ENCODE data around the gene TMEM120B.

Gene TMEM120B

GRCh38 chr12:121825041-121825523, 112.5 kb downstream of the TMEM120B start:
- no peak for DNase-seq (ENCODE audit: low spot score)
- in situ Hi-C loops (cut with MboI; ENCODE audit: low sequenced_read_pairs, unreplicated experiment): no loop called here
- no peak for TF ChIP-seq CTCF (IDR thresholded peaks at IDR 0.05; ENCODE audit: borderline replicate concordance, control extremely low read depth, extremely low read depth, insufficient read depth, missing control alignments)

GRCh38 chr12:121826318-121827150, 114.0 kb downstream of the TMEM120B start:
- in situ Hi-C loops (cut with MboI; ENCODE audit: low sequenced_read_pairs, unreplicated experiment): no loop called here
- no peak for DNase-seq (ENCODE audit: low spot score)
- no peak for TF ChIP-seq CTCF (IDR thresholded peaks at IDR 0.05; ENCODE audit: borderline replicate concordance, control extremely low read depth, extremely low read depth, insufficient read depth, missing control alignments)

- in situ Hi-C loops (cut with MboI; ENCODE audit: low sequenced_read_pairs, unreplicated experiment): no loop called here
- no peak for DNase-seq (ENCODE audit: low spot score)
- no peak for TF ChIP-seq CTCF (IDR thresholded peaks at IDR 0.05; ENCODE audit: borderline replicate concordance, control extremely low read depth, extremely low read depth, insufficient read depth, missing control alignments)
These were observed 115.0 kb downstream of the TMEM120B start for GRCh38 chr12:121827351-121828099.

GRCh38 chr12:121828306-121828705, 115.8 kb downstream of the TMEM120B start:
- in situ Hi-C loops (cut with MboI; ENCODE audit: low sequenced_read_pairs, unreplicated experiment): no loop called here
- TF ChIP-seq CTCF (IDR thresholded peaks at IDR 0.05; ENCODE audit: borderline replicate concordance, control extremely low read depth, extremely low read depth, insufficient read depth, missing control alignments): no peak
- DNase-seq (ENCODE audit: low spot score): no peak

GRCh38 chr12:121828826-121829225, 116.3 kb downstream of the TMEM120B start:
- in situ Hi-C loops (cut with MboI; ENCODE audit: low sequenced_read_pairs, unreplicated experiment): no loop called here
- no peak for TF ChIP-seq CTCF (IDR thresholded peaks at IDR 0.05; ENCODE audit: borderline replicate concordance, control extremely low read depth, extremely low read depth, insufficient read depth, missing control alignments)
- no peak for DNase-seq (ENCODE audit: low spot score)

- in situ Hi-C loops (cut with MboI; ENCODE audit: low sequenced_read_pairs, unreplicated experiment): no loop called here
These were observed 116.8 kb downstream of the TMEM120B start for GRCh38 chr12:121829250-121829918.

More at GRCh38 chr12:121829250-121829918, 116.8 kb downstream of the TMEM120B start:
- no peak for TF ChIP-seq CTCF (IDR thresholded peaks at IDR 0.05; ENCODE audit: borderline replicate concordance, control extremely low read depth, extremely low read depth, insufficient read depth, missing control alignments)
- DNase-seq (ENCODE audit: low spot score): no peak

Data from GM13976 (cell line).